UCSD-AML1 (cell line): ENCODE measurements around the gene TBCD.
"Not testable (repeated sequence)": the region's sequence is repeated elsewhere in the genome, so short reads cannot be mapped to it uniquely, and the experiment has no call there.

Experiments
- DNase-seq: peaks from one replicate; lab custom pipeline; 2025; ENCODE audit not compliant: unreplicated experiment; lab: John Stamatoyannopoulos, UW

Gene TBCD

DNA sequence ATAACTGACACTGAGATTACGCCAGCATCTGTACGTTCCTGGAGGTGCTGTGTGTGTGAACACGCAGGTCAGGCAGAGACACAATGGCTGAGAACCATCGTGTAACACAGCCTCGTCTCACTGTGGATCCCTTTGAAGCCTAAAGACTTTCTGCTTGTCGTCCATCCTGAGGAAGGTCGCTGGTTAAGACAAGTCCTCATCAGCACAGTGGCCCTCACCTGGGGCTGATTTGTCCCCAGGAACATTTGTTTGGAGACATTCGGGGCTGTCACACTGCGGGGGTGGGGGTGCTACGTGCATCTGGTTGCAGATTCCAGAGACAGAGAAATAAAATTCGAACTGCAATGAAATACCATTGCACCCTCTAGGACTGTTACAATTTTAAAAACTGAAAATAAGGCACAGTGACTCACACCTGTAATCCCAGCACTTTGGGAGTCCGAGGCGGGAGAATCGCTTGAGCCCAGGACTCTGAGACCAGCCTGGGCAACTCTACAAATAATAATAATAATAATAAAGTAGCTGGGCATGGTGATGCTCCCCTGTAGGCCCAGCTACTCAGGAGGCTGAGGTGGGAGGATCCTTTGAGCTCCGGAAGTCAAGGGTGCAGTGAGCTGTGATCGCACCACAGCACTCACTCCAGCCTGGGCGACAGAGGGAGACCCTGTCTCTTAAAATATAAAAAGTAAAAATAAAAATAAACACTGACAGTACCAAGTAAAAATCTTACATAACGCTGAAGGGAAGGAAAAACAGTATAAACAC is 215.6 kb downstream of the TBCD start:
- DNase-seq, result no peak

DNA sequence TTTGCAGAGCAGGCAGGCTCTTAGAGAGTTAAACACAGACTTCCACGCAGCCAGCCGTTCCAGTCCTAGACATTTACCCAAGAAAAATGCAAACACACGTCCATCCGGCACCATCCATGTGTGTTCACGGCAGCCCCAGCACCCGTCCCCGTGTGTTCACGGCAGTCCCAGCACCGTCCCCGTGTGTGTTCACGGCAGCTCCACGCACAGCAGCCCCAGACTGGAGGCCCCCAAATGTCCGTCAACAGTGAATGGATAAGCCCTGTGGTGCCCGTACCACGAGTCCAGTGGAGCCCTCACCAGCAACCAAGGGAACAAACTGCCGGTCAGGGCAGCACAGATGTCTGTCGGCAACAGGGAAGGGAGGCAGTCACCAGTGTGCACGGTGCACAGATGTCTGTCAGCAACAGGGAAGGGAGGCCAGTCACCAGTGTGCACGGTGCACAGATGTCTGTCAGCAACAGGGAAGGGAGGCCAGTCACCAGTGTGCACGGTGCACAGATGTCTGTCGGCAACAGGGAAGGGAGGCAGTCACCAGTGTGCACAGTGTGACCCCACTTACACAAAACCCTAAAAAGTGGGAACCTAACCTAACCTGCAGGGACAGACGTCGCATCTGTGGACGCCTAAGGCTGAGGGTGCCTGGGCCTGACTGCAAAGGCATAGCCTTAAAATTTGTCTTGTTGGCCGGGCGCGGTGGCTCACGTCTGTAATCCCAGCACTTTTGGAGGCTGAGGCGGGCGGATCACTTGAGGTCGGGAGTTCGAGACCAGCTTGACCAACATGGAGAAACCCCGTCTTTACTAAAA is 216.4 kb downstream of the TBCD start:
- not testable (repeated sequence) for DNase-seq

DNA sequence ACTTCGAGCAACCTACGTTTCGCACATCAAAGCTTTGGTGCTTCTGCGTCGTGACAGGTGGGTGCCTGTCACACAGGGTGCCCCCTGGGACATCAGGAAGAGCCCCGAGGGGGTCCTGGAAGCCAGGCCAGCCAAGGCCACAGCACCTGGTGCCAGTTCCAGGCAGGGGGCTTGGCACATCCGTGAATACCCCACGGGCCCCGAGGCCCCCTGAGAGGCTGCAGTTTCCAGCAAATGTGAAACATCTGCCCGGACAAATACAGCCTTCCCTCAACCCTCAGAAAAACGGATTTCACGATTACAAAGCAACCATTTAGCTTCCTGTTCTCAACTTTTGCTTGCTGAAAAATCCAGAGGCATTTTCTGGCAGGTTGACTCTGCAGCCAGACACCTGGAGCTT is 218.2 kb downstream of the TBCD start:
- no peak for DNase-seq

DNA sequence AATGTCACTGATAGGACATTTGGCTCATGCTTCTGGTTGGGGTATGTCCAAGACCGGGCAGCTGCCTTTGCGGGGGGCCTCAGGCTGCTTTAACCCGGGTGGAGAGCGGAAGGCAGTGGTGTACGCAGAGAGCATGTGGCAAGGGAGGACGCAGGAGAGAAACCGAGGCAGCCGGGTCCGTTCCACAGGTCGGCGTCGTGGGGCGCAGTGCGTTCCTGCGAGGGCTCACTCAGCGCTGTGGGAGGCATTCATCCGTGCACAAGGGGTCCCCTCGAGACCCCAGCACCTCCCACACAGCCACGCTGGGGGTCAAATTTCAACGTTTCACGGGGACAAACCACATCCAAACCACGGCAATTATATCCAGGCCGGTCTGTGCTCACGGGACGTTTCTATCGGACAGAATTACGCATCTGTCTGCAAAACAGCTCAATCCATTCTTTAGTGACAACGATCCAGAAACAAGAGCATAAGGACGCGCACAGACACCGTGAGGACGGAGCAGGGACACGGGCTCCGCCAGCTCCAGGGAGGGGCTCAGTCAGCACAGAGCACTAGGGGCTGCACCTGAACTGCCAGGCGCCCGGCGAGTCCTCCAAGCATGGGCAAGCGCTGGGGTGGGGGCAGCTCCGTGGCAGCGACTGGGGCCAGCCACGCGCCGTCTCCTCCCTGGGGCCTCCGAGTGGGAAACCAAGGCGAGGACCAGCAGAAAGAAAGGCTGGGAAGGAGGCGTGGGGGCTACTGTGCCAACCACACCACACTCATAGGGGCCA is 219.1 kb downstream of the TBCD start:
- DNase-seq, result no peak

DNA sequence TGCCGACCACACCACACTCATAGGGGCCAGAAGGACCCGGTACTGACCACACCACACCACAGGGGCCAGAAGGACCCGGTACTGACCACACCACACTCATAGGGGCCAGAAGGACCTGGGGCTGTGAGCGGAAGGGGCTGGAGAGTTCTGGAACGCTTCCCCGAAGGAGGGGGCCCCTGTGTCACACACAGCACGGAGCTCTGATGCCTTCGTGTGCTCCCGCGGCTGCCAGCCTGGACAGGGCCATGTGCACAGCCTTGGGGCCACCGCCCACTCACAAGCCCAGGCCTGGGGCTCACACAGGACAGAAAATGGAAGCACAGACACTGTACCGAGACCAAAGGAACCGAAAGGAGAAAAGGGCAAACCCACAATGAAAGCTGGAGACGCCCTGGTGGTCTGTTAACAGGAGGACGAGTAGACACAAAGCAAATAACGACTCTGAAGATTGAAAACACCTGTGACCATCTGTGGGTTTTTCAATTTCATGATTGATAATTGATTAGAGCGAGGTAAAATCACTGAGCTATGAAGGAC is 221.0 kb downstream of the TBCD start:
- no peak for DNase-seq

DNA sequence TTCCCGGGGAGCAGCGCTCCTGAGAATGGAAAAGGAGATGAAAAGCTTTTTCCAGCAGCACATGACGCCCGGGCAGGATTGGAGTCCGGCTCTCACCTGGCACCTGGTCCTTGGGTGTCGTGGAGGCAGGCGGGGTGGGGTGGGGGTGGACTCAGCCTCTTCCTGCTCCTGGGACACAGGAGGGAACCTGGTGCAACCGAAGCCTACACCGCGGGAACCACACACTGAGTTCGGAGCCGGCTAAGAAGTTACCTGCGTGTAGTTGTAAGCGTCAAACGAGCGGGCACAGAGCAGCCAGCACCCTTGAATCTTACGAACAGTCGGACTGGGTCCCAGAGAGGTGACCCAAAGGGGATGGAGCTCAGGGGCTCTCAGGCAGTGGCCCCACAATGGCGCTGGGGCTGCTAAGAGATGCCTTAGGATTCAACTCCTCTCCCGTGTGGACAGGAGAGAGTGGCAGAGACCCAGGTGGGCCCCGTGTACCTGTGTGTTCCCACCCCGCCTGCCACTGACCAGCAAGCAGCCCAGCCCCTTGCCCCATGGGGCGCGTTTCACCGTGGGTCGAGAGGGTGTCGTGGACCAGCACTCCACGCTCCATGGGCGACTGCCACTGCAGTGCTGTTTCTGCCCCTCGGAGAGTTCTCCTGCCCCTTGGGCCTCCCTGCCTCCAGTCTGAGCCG is 221.7 kb downstream of the TBCD start:
- no peak for DNase-seq

DNA sequence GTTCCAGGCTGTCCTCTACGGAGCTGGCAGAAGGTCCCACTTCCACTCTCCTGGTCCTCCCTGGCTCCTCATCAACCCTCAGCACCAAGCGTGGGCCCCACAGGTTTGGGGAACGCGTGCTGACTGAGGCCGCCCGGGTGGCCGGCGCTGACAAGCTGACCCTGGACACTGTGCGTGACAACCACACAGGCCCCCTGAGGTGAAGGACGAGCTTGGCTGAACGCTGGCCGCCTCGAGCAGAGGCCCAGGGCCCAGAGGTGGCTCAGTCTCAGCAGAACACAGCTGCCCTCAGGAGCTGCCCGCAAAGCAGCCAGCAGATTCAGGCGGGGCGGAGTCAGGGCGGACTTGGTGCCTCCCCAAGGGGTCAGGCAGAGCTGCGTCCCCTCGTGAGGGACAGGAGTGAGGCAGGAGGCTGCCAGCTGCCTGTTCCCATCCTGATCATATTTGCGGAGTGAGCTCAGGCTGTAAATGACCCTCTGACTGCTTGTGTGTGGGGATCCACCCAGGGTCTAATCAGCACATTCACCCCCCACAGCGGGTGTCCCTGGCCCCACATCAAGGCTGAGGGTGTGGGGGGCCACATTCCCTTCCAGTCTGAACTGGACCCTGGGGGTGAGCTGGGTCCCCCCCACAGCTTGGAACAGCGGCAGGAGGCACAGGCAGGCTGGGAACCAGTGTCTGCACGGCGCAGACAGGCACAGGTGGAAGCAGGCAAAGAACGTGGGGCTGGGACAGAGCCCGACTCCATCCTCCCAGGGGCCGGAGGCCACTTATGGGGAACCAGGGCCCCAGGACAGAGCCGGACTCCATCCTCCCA is 222.5 kb downstream of the TBCD start:
- DNase-seq, result no peak

DNA sequence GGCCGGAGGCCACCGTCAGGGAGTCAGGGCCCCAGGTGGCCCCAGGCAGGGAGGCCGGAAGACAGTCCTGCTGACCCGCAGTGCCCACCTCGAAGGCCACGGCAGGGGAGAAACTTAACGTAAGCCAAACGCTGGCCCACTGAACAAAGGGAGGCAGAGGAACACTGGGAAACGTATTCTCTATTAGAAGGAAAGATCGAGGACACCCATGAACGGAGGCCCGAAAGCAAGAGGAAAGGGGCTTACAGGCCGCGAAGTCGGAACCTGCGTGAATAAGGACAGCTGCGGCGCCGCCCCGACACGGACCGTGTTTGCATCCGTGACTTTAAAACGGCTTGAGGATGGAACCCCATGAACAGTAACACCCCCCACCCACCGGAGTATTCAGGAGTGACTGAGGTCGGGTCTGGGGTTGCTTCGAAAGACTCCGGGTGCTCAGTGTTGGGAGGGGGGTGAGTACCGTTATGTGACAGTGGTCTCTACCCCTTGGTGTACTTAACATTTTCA is 225.2 kb downstream of the TBCD start:
- DNase-seq, result no peak

DNA sequence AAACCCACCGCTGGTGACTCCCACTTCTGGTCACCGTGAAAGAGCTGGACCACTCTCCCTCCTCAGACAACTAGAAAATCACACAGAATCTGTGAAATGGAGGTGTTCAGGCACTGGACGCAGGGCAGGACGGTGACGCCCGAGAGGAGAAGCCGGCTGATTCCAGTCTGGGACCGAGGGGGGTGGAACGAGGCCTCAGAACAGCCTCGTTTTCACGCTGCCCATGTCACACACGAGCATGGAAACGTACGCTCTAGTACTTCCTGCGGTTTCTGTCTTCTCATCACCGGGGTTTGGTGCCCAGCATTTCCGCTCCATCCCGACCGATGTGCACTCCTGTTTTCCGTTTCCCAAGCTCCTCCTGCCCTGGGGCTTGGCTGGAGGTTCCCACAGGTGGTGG is 225.7 kb downstream of the TBCD start:
- DNase-seq, result no peak

DNA sequence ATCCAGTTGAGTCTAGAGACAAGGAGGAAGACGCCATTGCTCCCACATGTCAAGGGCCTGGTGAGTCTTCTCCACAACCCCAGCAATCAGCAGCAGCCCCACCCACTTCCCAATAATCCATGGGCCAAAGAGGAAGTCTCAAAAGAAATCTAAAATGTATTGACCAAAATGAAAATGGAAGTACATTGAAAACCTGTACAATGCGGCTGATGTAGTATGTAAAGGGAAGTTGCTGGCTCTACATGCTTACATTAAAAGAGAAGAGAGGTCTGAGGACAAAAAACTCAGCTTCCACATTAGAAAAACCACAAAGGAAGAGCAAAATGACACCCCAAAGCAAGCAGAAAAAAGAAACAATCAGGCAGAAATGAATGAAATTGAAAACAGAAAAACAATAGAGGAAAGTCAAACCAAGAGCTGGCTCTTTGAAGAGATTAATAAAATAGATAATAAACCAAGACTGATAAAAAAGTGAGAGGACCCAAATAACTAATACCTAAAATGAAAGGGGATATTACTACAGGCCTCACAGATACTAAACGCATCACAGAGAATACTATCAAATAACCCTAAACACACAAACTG is 227.0 kb downstream of the TBCD start:
- peak; percentile 43 for DNase-seq

DNA sequence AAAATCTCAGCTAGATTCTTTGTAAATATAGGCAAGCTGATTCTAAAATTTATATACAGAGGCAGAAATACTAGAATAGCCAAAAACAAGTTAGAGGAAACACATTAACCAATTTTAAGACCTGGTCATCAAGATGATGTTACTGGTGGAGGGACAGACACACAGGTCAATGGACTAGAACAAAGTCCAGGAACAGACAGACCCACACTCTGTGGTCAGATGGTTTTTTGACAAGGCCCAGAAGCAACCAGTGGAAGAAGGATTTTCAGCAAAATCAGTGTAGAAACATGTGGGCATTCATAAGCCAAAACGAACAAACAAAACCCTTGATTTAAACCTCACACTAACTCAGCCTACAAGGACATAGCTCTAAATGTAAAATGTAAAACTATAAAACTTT is 227.9 kb downstream of the TBCD start:
- no peak for DNase-seq

DNA sequence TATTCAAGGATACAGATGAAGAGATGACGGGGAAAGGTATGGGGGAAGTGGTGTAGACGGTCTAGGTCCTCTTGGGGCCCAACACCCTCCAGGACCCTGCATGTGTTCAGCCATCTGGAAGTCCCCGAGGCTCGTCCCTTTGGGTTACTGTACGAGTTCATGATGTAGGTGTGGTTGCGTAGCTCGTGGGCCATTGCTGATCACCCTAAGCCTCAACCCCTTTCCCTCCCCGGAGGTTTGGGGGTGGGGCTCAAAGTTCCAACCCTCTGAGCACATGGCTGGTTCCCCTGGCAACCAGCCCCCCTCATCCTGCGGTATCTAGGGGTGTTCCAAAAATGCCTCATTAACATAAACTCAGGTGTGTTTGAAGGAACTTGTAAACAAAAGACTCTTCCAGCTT is 228.8 kb downstream of the TBCD start:
- no peak for DNase-seq

DNA sequence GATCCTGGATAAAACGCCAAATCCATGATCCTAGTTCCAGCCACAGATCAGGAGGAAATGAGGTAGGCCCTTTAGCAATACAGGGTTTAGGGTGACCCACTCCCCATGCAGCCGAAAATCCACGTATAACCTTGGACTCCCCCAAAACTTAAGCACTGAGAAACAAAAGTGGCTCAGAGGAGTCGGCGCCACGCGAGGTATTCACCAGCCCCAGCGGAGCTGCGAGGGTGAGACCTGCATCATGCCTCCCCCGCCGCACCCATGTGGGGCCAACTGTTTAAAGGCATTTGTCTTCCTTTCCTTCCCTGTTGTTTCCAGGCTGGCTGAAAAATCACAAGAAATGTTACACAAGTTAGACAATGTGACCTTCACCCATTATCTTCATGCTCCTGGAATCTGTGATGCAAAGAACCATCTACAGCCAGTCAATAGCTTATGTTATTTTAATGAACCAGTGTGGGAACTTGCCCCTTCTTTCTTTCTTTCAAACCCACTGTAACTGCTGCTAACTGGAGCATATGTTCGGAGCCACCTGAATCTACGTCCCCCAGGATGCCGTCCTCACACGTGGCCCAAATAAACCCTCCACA is 229.4 kb downstream of the TBCD start:
- DNase-seq, result no peak

DNA sequence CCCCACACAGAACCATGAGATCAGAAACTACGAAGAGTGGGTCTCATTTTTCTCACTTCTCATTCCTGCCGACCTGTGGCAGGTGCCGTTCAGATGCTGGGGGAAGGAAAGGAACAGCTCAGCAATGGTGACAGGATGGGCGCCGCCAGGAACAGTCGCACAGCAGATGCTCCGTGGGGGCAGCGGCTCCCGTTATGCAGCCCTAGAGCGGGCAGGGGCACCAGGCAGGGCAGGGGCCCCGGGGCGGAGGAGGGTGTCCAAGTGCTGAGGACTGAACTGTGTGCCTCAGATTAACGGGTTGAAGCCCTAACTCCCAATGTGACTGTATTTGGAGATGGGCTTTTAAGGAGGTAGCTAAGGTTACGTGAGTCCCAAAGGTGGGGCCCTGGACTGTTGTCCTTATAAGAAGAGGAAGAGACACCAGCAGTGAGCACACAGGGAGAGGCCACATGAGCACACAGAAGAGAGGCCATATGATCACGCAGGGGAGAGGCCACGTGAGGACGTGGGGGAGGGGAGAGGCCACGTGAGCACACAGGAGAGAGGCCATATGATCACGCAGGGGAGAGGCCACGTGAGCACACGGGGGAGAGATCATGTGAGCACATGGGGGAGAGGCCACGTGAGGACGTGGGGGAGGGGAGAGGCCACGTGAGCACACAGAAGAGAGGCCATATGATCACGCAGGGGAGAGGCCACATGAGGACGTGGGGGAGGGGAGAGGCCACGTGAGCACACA is 231.8 kb downstream of the TBCD start:
- DNase-seq, result no peak

DNA sequence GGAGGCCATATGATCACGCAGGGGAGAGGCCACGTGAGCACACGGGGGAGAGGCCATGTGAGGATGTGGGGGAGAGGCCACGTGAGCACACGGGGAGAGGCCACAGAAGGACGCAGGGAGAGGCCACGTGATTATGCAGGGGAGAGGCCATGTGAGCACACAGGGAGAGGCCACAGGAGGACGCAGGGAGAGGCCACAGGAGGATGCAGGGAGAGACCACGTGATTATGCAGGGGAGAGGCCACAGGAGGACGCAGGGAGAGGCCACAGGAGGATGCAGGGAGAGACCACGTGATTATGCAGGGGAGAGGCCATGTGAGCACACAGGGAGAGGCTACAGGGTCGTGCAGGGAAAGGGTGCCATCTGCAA is 232.4 kb downstream of the TBCD start:
- not testable (repeated sequence) for DNase-seq

DNA sequence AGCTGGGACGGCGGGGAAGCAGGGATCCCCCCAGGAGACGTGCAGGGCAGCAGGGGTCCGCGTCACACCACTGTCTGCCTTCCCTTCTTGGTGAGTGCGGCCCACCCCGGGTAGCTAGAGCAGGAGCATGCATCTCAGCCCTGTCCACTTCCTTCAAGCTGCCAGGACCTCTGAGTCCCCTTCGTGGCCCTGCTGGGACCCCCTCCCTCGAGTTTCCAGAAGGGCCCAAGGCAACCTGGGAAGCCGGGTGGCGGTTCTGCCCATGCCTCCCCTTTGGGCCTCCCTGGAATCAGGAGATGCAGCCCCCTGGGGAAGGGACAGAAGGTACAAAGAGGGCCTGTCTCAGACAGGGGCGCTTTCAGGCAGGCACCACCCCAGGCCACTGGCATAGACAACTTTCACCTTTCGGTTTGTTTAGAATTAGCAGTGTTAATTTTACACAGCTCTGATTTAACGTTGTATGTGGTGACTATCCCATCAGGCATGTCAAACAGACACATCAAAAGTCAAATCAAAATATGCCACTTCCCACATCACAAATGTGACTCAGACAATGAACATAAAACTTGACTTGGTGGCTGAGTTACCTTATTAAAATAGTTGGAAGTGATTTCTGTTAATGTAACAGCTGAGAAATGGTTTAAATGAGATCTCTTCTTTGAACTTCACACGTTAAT is 233.0 kb downstream of the TBCD start:
- DNase-seq, result no peak

DNA sequence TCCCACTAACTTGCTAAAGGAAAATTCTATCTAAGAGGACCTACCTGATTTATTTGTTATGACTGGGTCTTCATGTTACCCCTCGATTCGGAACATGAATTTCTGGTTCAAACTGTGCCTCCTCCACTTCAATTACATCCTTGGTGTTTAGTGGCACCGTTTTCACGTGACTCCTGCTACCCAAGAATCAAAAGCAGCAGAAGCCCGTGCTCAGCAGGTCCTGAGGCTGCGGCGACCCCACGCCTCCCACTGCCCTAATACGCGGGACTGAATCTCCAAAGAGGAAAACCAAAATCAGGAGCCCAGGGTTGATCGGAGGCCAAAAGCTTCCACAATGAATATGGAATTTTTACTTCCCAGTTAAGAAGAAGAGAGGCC is 233.6 kb downstream of the TBCD start:
- DNase-seq, result no peak

DNA sequence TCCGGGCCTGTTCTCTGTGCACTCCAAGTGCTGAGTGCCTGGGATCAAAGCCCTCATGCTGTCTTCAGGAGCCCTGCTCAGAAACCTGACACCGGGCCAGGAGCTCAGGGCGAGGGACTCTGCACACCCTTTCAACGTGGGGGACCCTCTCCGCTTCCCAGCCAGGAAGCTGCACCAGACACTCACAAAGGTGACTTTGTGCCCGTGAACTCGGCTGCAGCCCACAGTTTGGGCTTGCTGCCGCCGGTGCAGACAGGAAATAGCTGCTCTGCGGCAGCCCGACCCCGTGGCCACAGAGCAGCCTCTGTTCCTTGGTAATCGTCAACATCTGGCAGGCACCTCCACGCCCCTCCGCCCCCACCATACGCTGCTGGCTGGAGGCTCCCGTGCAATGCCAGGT is 234.1 kb downstream of the TBCD start:
- peak; percentile 76 for DNase-seq
